H1 (cell line): Measurements from ENCODE around the gene STX8. TPM values are rescaled to one million over a fixed set of nuclear protein-coding genes. Genes with fewer than 3 reads are reported as not detected.

Experiments used
- CTCF ChIA-PET: fragments of 300-600 bp; sonication (Branson Sonifier 250); formaldehyde crosslinking; loops from one replicate; lab custom pipeline; 2021; ENCODE audit not compliant: partially characterized antibody; lab: Charles Lee
- POLR2A ChIA-PET: fragments of 300-600 bp; sonication (Branson Sonifier 250); formaldehyde crosslinking; loops from one replicate; lab custom pipeline; 2021; ENCODE audit warnings: inconsistent platforms; ENCODE audit not compliant: partially characterized antibody; lab: Charles Lee
- DNase-seq, 2 experiments: peaks; one replicate each; pipeline versions ENCODE4 v3.0.0 to v3.0.0-alpha.2; 2010 to 2022; ENCODE audit warnings: low spot score in 2 of 2, low read depth in 1 of 2, mixed read lengths in 1 of 2
- FAIRE-seq: peaks from 2 replicates; lab custom pipeline; 2011; peaks lifted over from hg19 to GRCh38; lab: Jason Lieb, UNC
- H2AFZ ChIP-seq: 2 replicates; pipeline ENCODE4 v1.8.1; 2012; ENCODE audit warnings: low read length, inconsistent platforms
- H2AK5ac ChIP-seq: 2 replicates; pipeline ENCODE4 v1.6.1; 2013; ENCODE audit warnings: low read depth, low read length
- H2BK120ac ChIP-seq: replicated peaks from 2 replicates; pipeline ENCODE3; 2013; ENCODE audit warnings: low read depth, low read length, inconsistent platforms
- H2BK12ac ChIP-seq: 2 replicates; pipeline ENCODE4 v1.6.1; 2013; ENCODE audit warnings: low read depth, low read length
- H2BK15ac ChIP-seq: 2 replicates; pipeline ENCODE4 v1.6.1; 2013; ENCODE audit warnings: low read length
- H2BK20ac ChIP-seq: 2 replicates; pipeline ENCODE4 v1.6.1; 2013; ENCODE audit warnings: low read length
- H2BK5ac ChIP-seq: 2 replicates; pipeline ENCODE4 v1.6.1; 2013; ENCODE audit warnings: low read depth, low read length
- H3K14ac ChIP-seq: 2 replicates; pipeline ENCODE4 v1.6.1; 2013; ENCODE audit warnings: inconsistent platforms; ENCODE audit not compliant: insufficient read length
- H3K18ac ChIP-seq: 2 replicates; pipeline ENCODE4 v1.6.1; 2013; ENCODE audit warnings: low read length; ENCODE audit errors: extremely low read depth
- H3K23ac ChIP-seq: 2 replicates; pipeline ENCODE4 v1.6.1; 2013; ENCODE audit warnings: inconsistent platforms; ENCODE audit not compliant: insufficient read length
- H3K23me2 ChIP-seq: 2 replicates; pipeline ENCODE4 v1.6.1; 2013; ENCODE audit warnings: low read depth, low read length
- H3K27ac ChIP-seq: 2 replicates; pipeline ENCODE4 v1.6.1; 2011; ENCODE audit warnings: low read depth, low read length, inconsistent platforms
- H3K27me3 ChIP-seq, 4 experiments: replicated peaks in 1 of 4; 1 replicate in 1 of 4; 2 replicates in 3 of 4; pipeline versions ENCODE4 v1.6.1 to v1.8.1; 2011 to 2013; ENCODE audit warnings: low read length in 3 of 4, mild to moderate bottlenecking in 3 of 4, inconsistent platforms in 2 of 4, mixed read lengths in 2 of 4, moderate library complexity in 1 of 4; ENCODE audit not compliant: control insufficient read depth in 3 of 4, insufficient read depth in 3 of 4; ENCODE audit errors: extremely low read depth in 1 of 4
- H3K36me3 ChIP-seq, 4 experiments: 2 replicates each; pipeline versions ENCODE4 v1.6.1 to v1.8.1; 2011 to 2013; ENCODE audit warnings: mild to moderate bottlenecking in 4 of 4, low read length in 3 of 4, moderate library complexity in 2 of 4, control low read depth in 1 of 4, inconsistent platforms in 1 of 4; ENCODE audit not compliant: insufficient read depth in 4 of 4, control insufficient read depth in 2 of 4
- H3K4ac ChIP-seq: replicated peaks from 2 replicates; pipeline ENCODE3; 2013; ENCODE audit warnings: low read length, low read depth, mixed read lengths, inconsistent platforms; ENCODE audit not compliant: insufficient read length
- H3K4me1 ChIP-seq, 4 experiments: replicated peaks in 1 of 4; 1 replicate in 1 of 4; 2 replicates in 3 of 4; pipeline versions ENCODE4 v1.6.1 to v1.8.1; 2011 to 2013; ENCODE audit warnings: low read length in 3 of 4, inconsistent platforms in 2 of 4, mixed read lengths in 1 of 4; ENCODE audit not compliant: insufficient read depth in 4 of 4, control insufficient read depth in 3 of 4
- H3K4me2 ChIP-seq, 2 experiments: 2 replicates each; pipeline versions ENCODE4 v1.6.1 to v1.8.1; 2011 to 2013; ENCODE audit warnings: low read depth in 2 of 2, low read length in 2 of 2, control low read depth in 1 of 2, inconsistent platforms in 1 of 2, mild to moderate bottlenecking in 1 of 2; ENCODE audit not compliant: insufficient read depth in 1 of 2
- H3K4me3 ChIP-seq, 4 experiments: fragments of 200-600, 300-600 bp in 1 of 4; sonication (generic), shearing (Covaris generic), sonication (Bioruptor Twin) in 1 of 4; 2 replicates each; pipeline versions ENCODE4 v1.5.1 to v1.8.1; 2011 to 2016; ENCODE audit warnings: low read length in 4 of 4, low read depth in 3 of 4, control low read depth in 2 of 4, inconsistent platforms in 2 of 4, mild to moderate bottlenecking in 2 of 4, mixed read lengths in 1 of 4, moderate library complexity in 1 of 4; ENCODE audit not compliant: insufficient read depth in 2 of 4; ENCODE audit errors: extremely low read depth in 1 of 4
- H3K56ac ChIP-seq: replicated peaks from 2 replicates; pipeline ENCODE3; 2013; ENCODE audit warnings: low read depth, mild to moderate bottlenecking, mixed read lengths, low read length, inconsistent platforms; ENCODE audit not compliant: insufficient read length
- H3K79me1 ChIP-seq: 2 replicates; pipeline ENCODE4 v1.6.1; 2013; ENCODE audit warnings: low read depth, low read length, control low read depth
- H3K79me2 ChIP-seq, 2 experiments: 2 replicates each; pipeline versions ENCODE4 v1.6.1 to v1.8.1; 2012 to 2013; ENCODE audit warnings: low read length in 2 of 2, mild to moderate bottlenecking in 2 of 2, inconsistent platforms in 1 of 2; ENCODE audit not compliant: insufficient read depth in 2 of 2, control insufficient read depth in 1 of 2
- H3K9ac ChIP-seq, 4 experiments: replicated peaks in 1 of 4; 1 replicate in 1 of 4; 2 replicates in 3 of 4; pipeline versions ENCODE4 v1.6.1 to v1.8.1; 2011 to 2013; ENCODE audit warnings: low read depth in 3 of 4, low read length in 3 of 4, control low read depth in 2 of 4, mild to moderate bottlenecking in 2 of 4, moderate library complexity in 2 of 4, inconsistent platforms in 1 of 4; ENCODE audit errors: extremely low read depth in 1 of 4
- H3K9me3 ChIP-seq, 2 experiments: 2 replicates each; pipeline versions ENCODE4 v1.6.1 to v1.8.1; 2012 to 2013; ENCODE audit warnings: mild to moderate bottlenecking in 2 of 2, moderate library complexity in 2 of 2, control low read depth in 1 of 2, inconsistent platforms in 1 of 2, low read depth in 1 of 2, low read length in 1 of 2, mixed read lengths in 1 of 2; ENCODE audit not compliant: insufficient read depth in 2 of 2
- H4K20me1 ChIP-seq, 2 experiments: replicated peaks in 1 of 2; 2 replicates each; pipeline versions ENCODE3 to v1.8.1; 2011 to 2013; ENCODE audit warnings: inconsistent platforms in 2 of 2, low read length in 2 of 2, mild to moderate bottlenecking in 1 of 2; ENCODE audit not compliant: insufficient read depth in 2 of 2, control insufficient read depth in 1 of 2
- H4K5ac ChIP-seq: 2 replicates; pipeline ENCODE4 v1.6.1; 2013; ENCODE audit warnings: low read length, low read depth, mixed read lengths, inconsistent platforms; ENCODE audit not compliant: insufficient read length
- H4K8ac ChIP-seq: 2 replicates; pipeline ENCODE4 v1.8.0; 2013; ENCODE audit warnings: mild to moderate bottlenecking, moderate library complexity, low read length, inconsistent platforms; ENCODE audit not compliant: insufficient read depth; ENCODE audit errors: extremely low read depth
- H4K91ac ChIP-seq: replicated peaks from 2 replicates; pipeline ENCODE3; 2013; ENCODE audit warnings: low read length, mixed read lengths, inconsistent platforms; ENCODE audit not compliant: insufficient read length
- KDM1A ChIP-seq: fragments of 200-600, 300-600 bp; sonication (generic); IDR thresholded peaks from 2 replicates; pipeline ENCODE4 v1.7.1; 2016; ENCODE audit warnings: mild to moderate bottlenecking, low read length, borderline replicate concordance
- TBP ChIP-seq: IDR thresholded peaks from 2 replicates; pipeline ENCODE4 v1.6.1; 2011; ENCODE audit warnings: low read depth, low read length, improper control_type of control experiment
- WGBS, 2 experiments: shearing (Covaris generic) in 1 of 2; methylation state at CpG; one replicate each; pipeline versions ENCODE4 v1.1.6 to v1.1.7; 2013 to 2015; ENCODE audit warnings: low lambda C conversion rate in 2 of 2, mixed read lengths in 2 of 2, inconsistent platforms in 1 of 2, low coverage in 1 of 2, missing lambda C conversion rate in 1 of 2; ENCODE audit not compliant: insufficient replicate concordance in 2 of 2, insufficient coverage in 1 of 2, insufficient read length in 1 of 2; ENCODE audit errors: extremely low coverage in 1 of 2, missing lambda C conversion rate in 1 of 2; 5-methylcytosine and 5-hydroxymethylcytosine counted together
- polyA plus RNA-seq, 7 experiments: library from polyadenylated mRNA; depleted of rRNA in 3 of 7; stranded (reverse) in 5 of 7; unstranded in 2 of 7; fragments of >200 nt in 5 of 7; fragments of 200-250 nt in 2 of 7; gene quantifications; 1 replicate in 5 of 7; 2 replicates in 1 of 7; 4 replicates in 1 of 7; pipeline versions ENCODE4 v1.2.1 to v1.2.3, GENCODE V29; 2011 to 2013; ENCODE audit warnings: missing spikeins in 2 of 7, mixed read lengths in 2 of 7
- total RNA-seq: library from RNA; stranded (reverse); fragmentation: NEBNext Ultra II Directional; extraction: Animal tissue kit (Norgen Biotek cat#: 25700); gene quantifications from 2 replicates; pipeline ENCODE4 v1.2.1, GENCODE V29; 2021

Gene STX8
- total and polyA plus RNA-seq, 2 of the 8 experiments (the other 6 are each of a cell fraction or from before 2014, with no cell fraction given), result 22.8 to 42.5 TPM

GRCh38 chr17:9258115-9259015 is 317.3 kb downstream of the STX8 start:
- H3K79me2 ChIP-seq, result no peaks in the 10 kb centered on the region
- no peaks in the 10 kb centered on the region for H3K9me3 ChIP-seq
- ChIA-PET CTCF (interaction anchor here (1.0 to 2.9 kb wide), 4 partner anchors 8 to 58 kb away, joined by 3 to 11 read pairs (median 4); no protein-coding TSS in a partner anchor), POLR2A (no interaction called here)
- peak overlapping the region; percentile 71; the same call in 1 of the 2 replicates for H3K18ac ChIP-seq
- no peak overlapping the region for H3K4me3 ChIP-seq
- no peaks in the 10 kb centered on the region for H4K20me1 ChIP-seq
- no peak for FAIRE-seq
- no peak overlapping the region for H4K91ac ChIP-seq
- peak overlapping the region; percentile 72; the same call in 1 of the 2 replicates for H2BK20ac ChIP-seq
- H2AK5ac ChIP-seq, result no peak overlapping the region
- no peak overlapping the region for H4K8ac ChIP-seq
- H3K23ac ChIP-seq, result no peak overlapping the region
- H3K36me3 ChIP-seq, result no peaks in the 10 kb centered on the region
- no peaks in the 10 kb centered on the region for H3K23me2 ChIP-seq
- no peaks in the 10 kb centered on the region for H3K79me1 ChIP-seq
- H2BK5ac ChIP-seq, result peak overlapping the region; percentile 47
- no peak overlapping the region for H3K4me2 ChIP-seq
- 84% methylated on average over 15 of the region's 15 CpGs; no CpG with 5 or more reads in 1 of the 2 experiments for WGBS, 2 experiments
- H3K14ac ChIP-seq, result no peak overlapping the region
- no peak overlapping the region for H4K5ac ChIP-seq
- H2BK15ac ChIP-seq, result 0 out of 2 replicates have a peak overlapping the region, but pooled peaks have one; percentile 6
- TF ChIP-seq TBP (no peak), KDM1A (no peak)
- H3K9ac ChIP-seq, result no peak overlapping the region
- no peak overlapping the region for H2AFZ ChIP-seq
- H2BK120ac ChIP-seq, result peak overlapping the region; percentile 36
- no peak overlapping the region for H3K56ac ChIP-seq
- H3K27me3 ChIP-seq, result 0 out of 7 replicates have a peak, but pooled peaks cover 0 to 2% (median 0%) of the 10 kb centered on the region in 4 experiments
- DNase-seq, result no peak
- no peak overlapping the region for H3K4ac ChIP-seq
- H2BK12ac ChIP-seq, result no peak overlapping the region
- H3K27ac ChIP-seq, result no peak overlapping the region
- H3K4me1 ChIP-seq, result peaks cover 0 to 8% (median 2%) of the 10 kb centered on the region in 4 experiments; a peak in 4 of 7 replicates
